Stimulated activated CD8-positive, alpha-beta memory T cell treated with anti-CD3 and anti-CD28 coated beads, Interleukin-7, amount 100 ng/mL, for 4 hours (primary cell): ENCODE measurements around the gene PLXNA2.

Source experiments
- DNase-seq, 2 donors: peaks; one replicate each; pipeline ENCODE4 v3.0.0-alpha.2; 2020; ENCODE audit warnings: low read depth in 2 of 2

The PLXNA2 gene

DNA sequence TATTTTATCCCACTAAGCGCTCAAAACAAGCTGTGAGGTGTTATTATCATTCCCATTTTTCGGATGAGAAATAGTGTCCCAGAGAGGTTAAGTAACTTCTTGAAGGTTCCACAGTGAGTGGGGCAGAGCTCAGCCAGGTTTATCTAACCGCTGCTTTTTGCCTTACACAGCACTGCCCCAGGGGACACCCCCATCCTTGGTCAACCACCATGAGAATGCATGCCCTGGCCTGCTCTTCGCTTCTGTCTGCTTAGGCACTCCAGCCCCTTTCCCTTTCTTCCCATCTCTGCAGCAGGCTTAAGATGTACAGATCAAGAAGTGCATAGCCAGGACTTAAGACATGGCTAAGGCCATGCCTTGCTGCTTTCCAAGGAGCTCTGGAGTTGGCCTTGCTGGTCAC, 174.3 kb downstream of the PLXNA2 start:
- no peak for DNase-seq

DNA sequence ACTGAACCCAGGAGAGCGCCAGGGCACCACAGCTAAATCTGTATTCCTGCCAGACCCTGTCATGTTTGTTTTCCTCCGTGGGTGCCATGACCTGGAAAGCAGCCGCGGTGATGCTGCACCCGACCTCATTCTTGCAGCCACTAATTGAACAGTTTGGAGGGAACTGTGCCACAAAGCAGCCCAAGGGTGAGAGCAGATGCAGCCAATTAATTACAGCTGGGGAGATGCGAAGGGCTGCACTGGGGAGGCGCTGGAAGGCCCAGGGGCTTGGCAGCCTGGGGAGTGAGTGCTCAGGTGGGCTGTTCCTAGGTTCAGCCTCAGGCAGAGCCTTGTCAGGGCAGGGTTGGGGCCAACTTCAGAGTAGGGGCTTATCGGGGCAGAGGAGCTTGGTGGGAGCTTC, 174.9 kb downstream of the PLXNA2 start:
- no peak for DNase-seq

DNA sequence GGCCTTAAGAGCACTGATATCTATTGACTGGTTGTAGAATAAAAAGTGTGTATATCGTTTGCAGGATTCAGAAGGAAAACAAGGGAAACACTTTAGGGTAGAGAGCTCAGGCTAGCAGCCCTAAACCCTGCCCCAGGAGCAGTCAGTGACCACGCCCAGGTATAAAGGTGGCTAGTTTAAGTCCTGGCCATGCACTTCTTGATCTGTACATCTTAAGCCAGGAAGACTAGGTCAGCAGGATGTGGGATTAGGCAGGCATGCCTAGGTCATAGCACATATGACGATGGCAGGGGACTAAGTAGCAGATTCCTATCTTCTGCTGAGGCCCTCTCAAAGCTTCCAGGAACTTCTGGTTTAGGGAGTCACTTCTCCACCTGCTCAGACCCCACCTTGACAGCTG, 175.3 kb downstream of the PLXNA2 start:
- DNase-seq = no peak

DNA sequence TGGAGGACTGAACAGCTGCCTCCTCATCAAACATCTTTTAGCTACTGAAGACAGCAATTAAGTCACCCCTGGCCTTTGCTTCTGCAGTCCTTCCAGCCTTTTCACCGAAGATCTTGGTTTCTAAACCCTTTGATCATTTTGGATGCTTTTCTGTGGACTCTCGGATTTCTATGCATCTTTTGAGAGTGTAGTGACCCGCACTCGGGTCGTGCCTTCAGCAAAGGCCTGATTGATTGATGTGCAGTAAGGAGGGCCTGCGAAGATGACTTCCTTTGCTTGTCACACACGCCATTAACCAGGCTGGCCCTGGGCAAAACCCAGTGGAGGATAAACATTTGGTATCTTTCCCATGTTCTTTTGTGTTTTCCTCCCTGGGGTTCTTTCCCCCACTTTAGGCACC, 175.8 kb downstream of the PLXNA2 start:
- no peak for DNase-seq

DNA sequence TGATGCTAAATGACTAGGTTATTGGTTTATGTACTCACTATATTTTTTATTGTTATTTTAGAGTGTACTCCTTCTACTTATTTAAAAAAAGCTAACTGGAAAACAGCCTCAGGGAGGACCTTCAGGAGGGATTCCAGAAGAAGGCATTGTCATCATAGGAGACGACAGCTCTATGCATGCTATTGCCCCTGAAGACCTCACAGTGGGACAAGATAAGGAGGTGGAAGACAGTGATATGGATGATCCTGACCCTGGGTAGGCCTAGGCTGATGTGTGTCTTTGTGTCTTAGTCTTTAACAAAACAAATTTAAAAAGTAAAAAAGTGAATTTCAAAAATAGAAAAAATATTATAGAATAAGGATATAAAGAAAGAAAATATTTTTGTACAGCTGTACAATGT, 177.6 kb downstream of the PLXNA2 start:
- no peak for DNase-seq

DNA sequence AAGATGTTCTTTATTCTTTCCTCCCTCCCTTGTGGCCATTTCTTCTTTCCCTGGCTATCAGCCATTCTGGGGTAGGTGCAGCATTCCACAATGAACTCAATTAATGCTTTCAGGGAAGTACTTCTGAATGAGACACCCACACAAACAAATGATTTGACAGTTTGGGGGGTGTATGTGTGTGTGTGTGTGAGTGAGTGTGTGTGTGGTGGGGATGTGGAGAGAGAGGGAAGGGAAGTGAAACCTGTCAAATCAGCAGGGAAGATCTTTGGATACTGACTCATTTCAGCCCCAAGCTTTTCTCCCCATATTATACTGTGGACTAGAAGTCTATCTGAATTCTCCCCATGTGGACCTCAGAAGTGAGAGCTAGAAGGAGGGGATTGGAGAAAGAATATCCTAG, 178.3 kb downstream of the PLXNA2 start:
- DNase-seq = no peak

DNA sequence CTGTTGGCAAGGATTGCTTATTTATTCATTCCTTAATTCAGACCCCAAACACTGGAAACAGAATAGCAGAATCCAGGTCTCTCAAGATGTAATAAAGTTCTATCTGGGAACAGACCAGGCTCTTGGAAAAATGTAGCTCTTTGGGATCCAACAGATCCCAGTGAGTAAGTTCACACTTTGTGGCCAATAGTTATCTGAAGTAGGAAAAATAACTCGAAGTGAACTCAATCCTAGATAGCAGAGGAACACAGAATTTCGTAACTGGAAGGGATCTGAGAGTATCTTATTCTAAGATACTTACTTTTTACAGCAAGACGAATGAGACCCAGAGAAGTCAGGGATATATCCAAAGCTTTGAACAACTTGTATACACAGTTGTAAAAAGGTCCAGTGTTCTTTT, 182.6 kb downstream of the PLXNA2 start:
- DNase-seq = no peak

DNA sequence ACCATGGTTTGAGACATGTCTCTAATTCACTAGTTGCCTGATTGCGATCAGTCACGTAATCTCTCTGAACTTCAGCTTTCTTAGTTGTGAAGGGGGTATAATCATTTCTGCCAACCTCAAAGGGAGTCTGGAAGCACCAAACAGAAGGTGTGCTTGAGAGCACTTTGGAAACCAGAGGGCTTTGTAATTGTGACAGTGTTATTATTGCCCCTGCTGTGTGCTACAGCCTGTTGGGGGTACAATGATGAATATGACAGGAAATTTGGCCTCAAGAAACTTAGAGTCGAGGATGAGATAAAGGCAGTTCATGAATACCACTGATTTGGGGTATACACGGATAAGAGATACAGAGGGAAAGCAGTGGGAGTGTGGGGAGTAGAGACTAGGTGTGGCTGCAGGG, 183.1 kb downstream of the PLXNA2 start:
- no peak for DNase-seq

DNA sequence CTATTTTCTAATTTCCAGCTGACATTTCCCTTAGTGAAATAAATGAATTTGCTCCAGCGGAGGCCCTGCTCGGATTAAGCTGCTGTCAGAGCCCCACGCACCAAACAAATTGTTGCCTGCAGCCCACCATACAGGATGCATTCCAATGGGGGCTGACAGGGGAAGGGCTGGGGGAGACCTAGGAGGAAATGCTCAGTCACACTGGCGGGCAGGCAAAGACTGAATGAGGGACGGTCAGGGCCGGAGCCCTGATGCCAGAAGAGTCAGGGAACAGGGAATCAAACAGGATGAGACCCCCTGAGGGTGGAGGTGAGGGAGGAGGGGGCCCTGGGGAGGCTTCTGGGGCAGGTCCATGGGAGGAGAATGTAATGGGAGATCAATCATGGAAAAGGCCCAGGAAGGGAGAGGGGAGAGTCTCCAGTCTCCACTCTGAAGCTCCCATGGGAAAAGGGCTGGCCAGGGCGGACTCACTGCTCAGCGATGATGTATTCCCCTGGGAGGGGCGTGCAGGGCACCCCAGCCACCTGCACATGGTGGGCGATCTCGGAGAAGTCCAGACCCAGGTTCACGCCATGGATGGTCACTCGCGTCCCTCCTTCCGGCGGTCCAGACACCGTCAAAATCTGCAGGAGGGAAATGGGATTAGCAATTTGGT, 183.8 kb downstream of the PLXNA2 start:
- no peak for DNase-seq

DNA sequence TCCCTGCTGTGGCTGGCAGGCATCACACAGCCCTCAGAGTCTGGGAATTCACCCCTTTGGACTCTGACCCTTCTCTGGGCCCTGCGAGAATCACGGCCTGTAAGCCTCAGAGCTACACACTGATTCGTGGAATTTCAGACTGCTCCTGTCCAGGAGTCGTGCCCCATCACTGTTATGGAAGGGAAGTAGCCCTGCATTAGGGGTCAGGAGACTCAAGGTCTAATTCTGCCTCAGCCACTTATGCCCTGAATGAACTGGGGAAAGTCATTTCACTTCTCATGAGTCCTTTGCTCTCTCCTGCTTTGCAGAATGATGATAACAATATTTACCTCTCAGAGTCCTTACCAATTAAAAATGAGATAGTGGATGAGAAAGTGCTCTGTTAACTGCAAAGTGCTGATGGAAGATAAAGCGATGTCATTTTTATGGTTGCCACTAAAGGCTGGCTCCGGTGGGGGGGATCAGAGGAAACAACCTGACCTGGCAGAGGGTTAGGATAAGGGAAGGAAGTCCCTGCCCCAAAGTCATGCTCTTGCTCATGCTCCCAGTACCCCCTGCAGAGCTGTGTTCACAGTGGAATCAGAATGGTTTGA, 184.7 kb downstream of the PLXNA2 start:
- DNase-seq = no peak

DNA sequence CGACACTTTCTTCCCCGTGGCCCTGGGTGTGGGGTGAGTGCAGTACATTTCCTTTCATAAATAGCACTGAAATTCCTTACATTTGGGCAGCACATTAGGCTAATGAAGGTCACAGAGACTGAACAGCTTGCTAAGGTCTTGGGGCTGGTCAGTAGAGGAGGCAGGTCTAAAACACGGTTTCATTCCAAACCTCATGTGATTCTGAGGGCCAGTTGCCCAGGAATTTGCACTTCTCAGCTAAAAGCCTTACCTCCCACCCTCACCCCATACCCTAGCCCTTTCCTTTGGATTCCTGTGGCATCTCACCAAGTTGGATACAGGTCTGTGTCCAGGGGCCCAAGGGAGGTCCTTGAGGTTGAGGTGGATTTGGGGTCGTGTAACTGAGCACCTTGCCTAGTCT, 185.4 kb downstream of the PLXNA2 start:
- no peak for DNase-seq

DNA sequence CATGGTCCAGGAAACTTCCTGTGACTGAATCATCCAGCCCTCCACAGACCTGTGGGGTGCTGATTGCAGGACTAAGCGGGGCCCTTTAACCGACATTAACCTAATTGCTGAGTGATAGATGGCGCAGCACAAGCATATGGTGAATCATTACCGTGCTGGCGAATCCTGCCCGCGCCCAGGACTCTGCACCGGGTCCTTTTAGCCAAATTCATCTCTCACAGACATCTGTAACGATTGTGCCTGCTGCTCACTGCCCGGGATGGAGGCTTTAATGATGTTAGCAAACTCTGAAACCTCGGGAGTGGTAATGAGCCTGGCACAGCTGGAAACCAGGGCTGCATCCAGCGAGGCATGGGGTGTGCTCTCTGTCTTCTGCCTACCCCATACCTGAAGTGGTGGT, 185.9 kb downstream of the PLXNA2 start:
- no peak for DNase-seq

DNA sequence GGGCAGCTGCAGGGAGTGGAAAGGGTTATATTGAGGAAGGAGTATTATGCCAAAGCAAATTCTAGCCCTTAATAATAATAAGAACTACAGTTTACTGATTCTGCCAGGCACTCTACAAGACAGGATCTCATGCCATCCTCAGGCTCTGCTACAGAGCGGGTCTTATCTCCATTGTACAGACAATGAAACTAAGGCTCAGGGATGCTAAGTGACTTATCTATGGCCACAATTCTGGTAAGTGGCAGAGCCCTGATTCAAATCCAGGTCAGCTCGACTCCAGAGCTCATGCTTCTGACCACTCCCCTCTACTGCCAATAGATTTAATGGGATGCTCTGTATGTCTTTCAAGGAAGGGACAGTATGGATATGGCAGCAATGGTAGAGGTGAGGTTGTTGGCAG, 187.1 kb downstream of the PLXNA2 start:
- no peak for DNase-seq

DNA sequence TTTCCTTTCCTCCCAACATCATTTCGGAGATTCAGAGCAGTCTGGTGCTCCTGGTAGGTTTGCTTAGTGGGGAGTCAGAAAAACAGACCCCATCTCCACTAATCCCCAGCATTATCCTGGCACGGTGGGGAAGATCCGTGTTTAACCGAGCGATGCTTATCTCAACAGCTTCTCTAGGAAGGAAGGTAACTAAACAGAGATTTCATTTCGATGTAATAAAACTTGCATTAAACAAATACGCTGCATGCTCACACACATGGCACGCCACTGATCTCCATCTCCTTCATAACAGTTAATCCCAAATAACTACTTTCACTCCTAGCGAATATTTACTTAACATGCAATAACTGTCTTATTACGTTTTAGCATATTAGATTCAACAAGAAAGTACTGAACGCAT, 188.6 kb downstream of the PLXNA2 start:
- no peak for DNase-seq

DNA sequence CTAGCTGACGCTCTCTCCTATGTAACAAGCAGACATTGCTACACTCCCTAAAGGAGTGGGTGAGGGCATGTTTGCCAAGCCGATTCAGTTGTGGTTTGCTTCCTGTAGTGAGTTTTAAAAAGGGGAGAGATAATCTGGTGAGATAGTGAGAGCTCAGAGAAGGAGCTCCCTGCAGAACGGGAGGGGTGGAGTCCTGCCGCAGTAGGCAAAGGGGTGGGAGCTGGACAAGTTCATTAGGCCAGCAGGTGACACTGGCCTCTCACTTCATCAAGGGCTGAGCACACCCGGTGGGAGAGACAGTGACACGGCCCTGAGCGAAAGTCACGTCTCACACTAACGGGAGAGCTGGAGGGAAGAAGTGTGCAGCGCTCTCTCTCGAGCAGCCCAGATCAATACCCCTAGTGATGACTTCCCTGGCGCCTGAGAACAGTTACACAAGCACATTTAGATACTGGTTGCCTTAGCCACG, 189.2 kb downstream of the PLXNA2 start:
- no peak for DNase-seq

DNA sequence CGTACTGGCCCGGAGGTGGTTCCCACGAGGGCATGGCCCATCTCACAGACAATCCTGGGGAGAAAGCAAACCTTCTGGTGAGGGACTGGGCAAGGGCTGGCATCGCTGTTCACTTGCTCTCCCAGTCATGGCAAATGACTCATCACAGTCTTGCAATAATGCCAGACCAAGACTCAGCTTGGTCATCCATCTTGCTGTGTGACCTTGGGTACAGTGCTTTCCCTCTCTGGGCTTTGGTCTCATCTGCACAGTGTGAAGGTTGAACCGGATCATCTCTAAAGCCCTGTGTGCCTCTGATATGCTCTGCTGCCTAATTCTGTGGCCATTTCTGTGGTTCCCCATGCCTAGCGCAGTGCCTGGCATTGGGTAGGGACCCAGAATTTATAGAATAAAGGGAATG, 189.7 kb downstream of the PLXNA2 start:
- no peak for DNase-seq

DNA sequence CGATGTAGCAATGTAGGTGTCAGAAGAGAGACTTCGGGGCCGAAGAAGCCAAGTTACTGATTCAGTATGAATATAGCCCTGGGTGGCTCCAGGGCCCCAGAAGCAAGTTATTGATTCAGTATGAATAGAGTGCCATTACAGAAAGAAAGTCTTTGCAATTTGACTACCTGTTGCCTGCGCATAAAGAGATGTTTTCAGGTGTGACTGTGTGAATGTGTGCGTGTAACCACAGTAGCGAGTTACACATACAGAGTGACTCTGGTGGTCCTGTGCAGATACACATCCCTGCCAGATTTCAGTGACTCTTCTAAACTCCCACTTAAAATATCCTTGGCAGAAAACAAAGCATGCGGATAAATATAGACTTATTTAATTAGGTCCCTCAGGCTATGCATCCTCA, 190.5 kb downstream of the PLXNA2 start:
- no peak for DNase-seq

DNA sequence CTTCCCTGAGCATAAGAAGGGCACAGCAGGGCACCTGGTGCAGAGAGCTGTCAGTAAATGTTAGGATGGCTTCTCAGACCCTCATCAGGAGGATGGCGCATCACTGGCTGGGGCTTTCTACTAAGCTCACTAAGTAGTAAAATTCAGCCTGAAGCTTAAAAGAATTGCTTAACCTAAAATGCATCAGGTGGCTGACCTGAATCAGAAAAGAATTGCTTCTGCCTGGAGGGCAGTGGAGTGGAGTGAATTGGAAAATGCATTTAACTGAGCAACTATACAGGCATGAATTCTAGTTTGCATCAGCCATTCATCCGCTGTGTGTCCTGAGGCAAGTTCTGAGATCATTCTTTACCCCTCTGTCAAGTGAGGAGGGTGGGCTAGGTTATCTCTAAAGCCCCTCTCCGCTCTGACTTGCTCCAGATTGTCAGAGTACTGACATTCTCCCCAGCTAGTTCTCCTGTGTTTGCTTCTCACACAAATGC, 191.2 kb downstream of the PLXNA2 start:
- DNase-seq = no peak

DNA sequence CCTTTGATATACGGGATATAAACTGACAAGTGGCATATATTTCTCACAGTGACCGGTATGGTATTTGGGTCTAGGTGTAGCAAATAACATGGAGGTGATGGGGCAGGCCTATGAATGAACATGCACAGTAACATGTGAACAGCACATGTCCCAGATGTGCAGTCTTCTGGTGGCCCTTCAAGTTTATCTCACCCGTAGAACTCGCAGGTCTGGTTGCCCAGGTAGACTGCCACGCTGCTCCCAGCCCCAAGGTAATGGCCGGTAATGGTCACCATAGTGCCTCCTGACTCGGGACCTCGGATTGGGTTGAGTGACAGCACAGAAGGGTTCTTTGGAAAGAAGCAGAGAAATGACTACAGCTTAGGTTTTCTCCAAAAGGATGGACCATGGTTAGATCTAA, 192.0 kb downstream of the PLXNA2 start:
- no peak for DNase-seq

DNA sequence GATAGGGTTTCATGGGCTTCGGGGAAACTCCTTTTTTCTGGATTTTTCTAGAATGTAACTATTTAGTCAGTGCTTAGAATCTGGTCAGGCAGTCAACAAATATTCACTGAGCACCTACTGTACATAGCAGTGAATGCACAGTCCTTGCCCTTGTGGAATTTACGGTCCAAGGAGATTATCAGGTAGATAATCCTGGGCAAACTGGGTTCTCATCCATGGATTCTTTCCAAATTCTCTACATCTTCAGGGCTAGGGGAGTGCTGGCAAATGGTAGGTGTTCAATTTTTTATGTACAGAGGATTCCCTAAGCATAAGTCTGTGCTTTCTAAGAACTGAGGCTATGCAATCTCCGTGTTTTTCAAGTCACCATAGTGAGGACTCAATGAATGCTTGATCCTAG, 192.5 kb downstream of the PLXNA2 start:
- no peak for DNase-seq

DNA sequence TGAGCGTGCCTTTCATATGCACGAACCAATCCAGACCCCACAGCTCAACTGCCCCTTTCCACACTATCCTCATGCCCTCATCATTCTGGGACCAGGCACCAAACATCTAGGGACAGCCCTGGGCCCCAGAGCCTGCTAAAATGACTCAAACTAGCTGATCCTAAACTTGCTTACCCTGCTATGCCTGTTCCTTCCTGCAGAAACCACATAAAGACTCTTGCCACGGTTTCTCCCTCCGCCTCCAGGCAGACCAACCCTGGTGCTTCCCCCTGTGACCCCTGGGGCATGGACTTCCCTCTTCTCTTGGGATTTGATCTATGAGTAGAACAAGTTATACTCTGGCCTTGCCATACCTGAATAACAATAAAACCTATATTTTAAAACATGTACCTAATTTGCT, 195.3 kb downstream of the PLXNA2 start:
- DNase-seq = no peak

DNA sequence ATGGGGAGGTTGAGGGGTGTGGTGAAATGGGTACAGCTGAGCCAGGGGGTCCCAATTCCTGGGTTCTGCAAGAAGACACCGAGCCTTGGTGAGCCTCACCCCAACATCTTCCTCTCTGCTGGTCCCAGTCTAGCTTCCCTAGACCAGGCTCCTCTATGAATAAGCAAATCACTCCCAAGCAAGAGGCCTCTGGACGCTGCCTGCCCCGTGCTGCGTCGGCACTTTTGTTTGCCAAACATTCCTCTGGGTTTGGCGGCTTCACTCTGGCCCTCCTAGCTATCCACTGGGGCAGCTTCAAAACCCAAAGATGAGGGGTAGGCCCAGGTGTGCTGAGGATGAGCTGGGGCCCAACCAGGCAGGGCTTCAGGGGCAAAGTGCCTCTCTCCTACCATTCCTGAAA, 196.2 kb downstream of the PLXNA2 start:
- DNase-seq = no peak

DNA sequence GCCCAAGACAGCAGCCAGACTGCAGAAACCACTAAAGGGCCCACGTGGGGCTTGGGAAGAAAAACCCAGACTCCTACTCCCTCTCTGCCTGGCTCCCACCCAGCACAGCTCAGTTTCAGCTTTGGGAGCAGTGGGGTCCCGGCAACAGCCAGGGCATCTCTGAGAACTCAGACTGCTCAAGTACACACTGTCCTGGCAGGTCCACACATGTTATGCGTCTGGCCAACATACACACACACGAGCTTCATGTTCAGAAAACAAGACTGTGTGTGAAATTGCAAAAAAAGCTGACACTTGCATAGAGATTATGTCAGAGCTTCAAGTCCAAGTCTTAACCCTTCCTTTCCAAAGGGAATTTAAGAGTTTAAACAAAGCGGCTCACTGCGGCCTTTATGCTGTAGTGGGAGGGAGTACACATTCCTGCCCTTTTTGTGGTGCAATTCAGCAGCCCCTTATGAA, 196.7 kb downstream of the PLXNA2 start:
- DNase-seq = no peak
